ENCODE measurements around the gene MOK.

GRCh38 chr14:102333390-102333789 lies 28.4 kb upstream of the MOK start:
- TF ChIP-seq CTCF (conservative IDR thresholded peaks at IDR 0.05 in 1 of 2, IDR thresholded peaks at IDR 0.05 in 1 of 2; ENCODE audit: low read depth in 1 of 2, low read length in 2 of 2) = no peak
- TF ChIP-seq EZH2 (IDR thresholded peaks at IDR 0.05; ENCODE audit: low read length, missing control alignments) = no peak
